ENCODE results near the gene ICOSLG.
"Not testable (repeated sequence)": the region's sequence is repeated elsewhere in the genome, so short reads cannot be mapped to it uniquely, and the experiment has no call there.

Gene ICOSLG, protein sequence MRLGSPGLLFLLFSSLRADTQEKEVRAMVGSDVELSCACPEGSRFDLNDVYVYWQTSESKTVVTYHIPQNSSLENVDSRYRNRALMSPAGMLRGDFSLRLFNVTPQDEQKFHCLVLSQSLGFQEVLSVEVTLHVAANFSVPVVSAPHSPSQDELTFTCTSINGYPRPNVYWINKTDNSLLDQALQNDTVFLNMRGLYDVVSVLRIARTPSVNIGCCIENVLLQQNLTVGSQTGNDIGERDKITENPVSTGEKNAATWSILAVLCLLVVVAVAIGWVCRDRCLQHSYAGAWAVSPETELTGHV

GRCh38 chr21:44240842-44241241 lies at the start of gene ICOSLG:
TSS of gene ICOSLG (minus strand) at chr21:44240943. CDS start at chr21:44240817, 126 bp downstream.
- H3K4me3 ChIP-seq (ENCODE audit: low read depth, low read length); CTCF ChIA-PET: not testable (repeated sequence)

GRCh38 chr21:44289381-44290010 lies 48.8 kb upstream of the ICOSLG start:
- H3K4me3 ChIP-seq (ENCODE audit: low read depth, low read length): no peak overlapping the region
- DNase-seq (ENCODE audit: low read depth, low spot score): no peak
- ChIA-PET POLR2A (no interaction called here), CTCF (no interaction called here)
- TF ChIP-seq, protein P1, sequence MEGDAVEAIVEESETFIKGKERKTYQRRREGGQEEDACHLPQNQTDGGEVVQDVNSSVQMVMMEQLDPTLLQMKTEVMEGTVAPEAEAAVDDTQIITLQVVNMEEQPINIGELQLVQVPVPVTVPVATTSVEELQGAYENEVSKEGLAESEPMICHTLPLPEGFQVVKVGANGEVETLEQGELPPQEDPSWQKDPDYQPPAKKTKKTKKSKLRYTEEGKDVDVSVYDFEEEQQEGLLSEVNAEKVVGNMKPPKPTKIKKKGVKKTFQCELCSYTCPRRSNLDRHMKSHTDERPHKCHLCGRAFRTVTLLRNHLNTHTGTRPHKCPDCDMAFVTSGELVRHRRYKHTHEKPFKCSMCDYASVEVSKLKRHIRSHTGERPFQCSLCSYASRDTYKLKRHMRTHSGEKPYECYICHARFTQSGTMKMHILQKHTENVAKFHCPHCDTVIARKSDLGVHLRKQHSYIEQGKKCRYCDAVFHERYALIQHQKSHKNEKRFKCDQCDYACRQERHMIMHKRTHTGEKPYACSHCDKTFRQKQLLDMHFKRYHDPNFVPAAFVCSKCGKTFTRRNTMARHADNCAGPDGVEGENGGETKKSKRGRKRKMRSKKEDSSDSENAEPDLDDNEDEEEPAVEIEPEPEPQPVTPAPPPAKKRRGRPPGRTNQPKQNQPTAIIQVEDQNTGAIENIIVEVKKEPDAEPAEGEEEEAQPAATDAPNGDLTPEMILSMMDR (IDR thresholded peaks at IDR 0.05; ENCODE audit: insufficient read depth, low read length, missing control alignments): no peak

More at GRCh38 chr21:44240842-44241241, at the start of gene ICOSLG:
- POLR2A ChIA-PET; DNase-seq (ENCODE audit: low read depth, low spot score): not testable (repeated sequence)

GRCh38 chr21:44288251-44289110 lies 47.7 kb upstream of the ICOSLG start:
- TF ChIP-seq, protein P1 (IDR thresholded peaks at IDR 0.05; ENCODE audit: insufficient read depth, low read length, missing control alignments): no peak
- DNase-seq (ENCODE audit: low read depth, low spot score): no peak
- H3K4me3 ChIP-seq (ENCODE audit: low read depth, low read length): no peak overlapping the region
- ChIA-PET CTCF (interaction anchor here (5.5 kb wide), 1 partner anchor 9 kb away, joined by 36 read pairs; no protein-coding TSS in a partner anchor), POLR2A (no interaction called here)

- no peak overlapping the region for H3K4me3 ChIP-seq (ENCODE audit: low read depth, low read length)
- TF ChIP-seq, protein P1 (IDR thresholded peaks at IDR 0.05; ENCODE audit: insufficient read depth, low read length, missing control alignments): no peak
- DNase-seq (ENCODE audit: low read depth, low spot score): no peak
- POLR2A ChIA-PET: no interaction called here
- CTCF ChIA-PET: interaction anchor here (5.5 kb wide), 1 partner anchor 10 kb away, joined by 36 read pairs; no protein-coding TSS in a partner anchor
These were observed 46.2 kb upstream of the ICOSLG start for GRCh38 chr21:44286716-44287632.

GRCh38 chr21:44286086-44286715 lies 45.5 kb upstream of the ICOSLG start:
- no peak overlapping the region for H3K4me3 ChIP-seq (ENCODE audit: low read depth, low read length)
- DNase-seq (ENCODE audit: low read depth, low spot score): no peak
- POLR2A ChIA-PET: no interaction called here
- TF ChIP-seq, protein P1 (IDR thresholded peaks at IDR 0.05; ENCODE audit: insufficient read depth, low read length, missing control alignments): no peak
- CTCF ChIA-PET: interaction anchor here (5.5 kb wide), 1 partner anchor 11 kb away, joined by 36 read pairs; no protein-coding TSS in a partner anchor

Measured in AG04449 (cell line).